Cardiac muscle cell (in vitro differentiated cells and primary cell): ENCODE data around the gene LSM7. TPM values are rescaled to one million over a fixed set of nuclear protein-coding genes. Genes with fewer than 3 reads are reported as not detected.
"Not testable (repeated sequence)": the region's sequence is repeated elsewhere in the genome, so short reads cannot be mapped to it uniquely, and the experiment has no call there.

Source experiments
- DNase-seq, 2 donors: peaks; one replicate each; pipeline versions ENCODE4 v3.0.0 to v3.0.0-alpha.2; 2010 to 2017; ENCODE audit warnings: low read depth in 1 of 2, low spot score in 1 of 2
- H3K27ac ChIP-seq: fragments of 200-600 bp; sonication (generic); 2 replicates; pipeline ENCODE4 v1.5.1; 2016
- H3K27me3 ChIP-seq: fragments of 200-600 bp; sonication (generic); 2 replicates; pipeline ENCODE4 v1.6.0; 2016; ENCODE audit warnings: control low read depth
- H3K36me3 ChIP-seq: fragments of 200-600 bp; sonication (generic); 2 replicates; pipeline ENCODE4 v1.5.1; 2016; ENCODE audit warnings: control low read depth
- H3K4me1 ChIP-seq: fragments of 200-600 bp; sonication (generic); 2 replicates; pipeline ENCODE4 v1.8.1; 2017; ENCODE audit warnings: low read depth, mild to moderate bottlenecking, mixed run types
- H3K4me3 ChIP-seq: fragments of 200-600 bp; sonication (generic); 2 replicates; pipeline ENCODE4 v1.5.1; 2016; ENCODE audit warnings: mild to moderate bottlenecking
- H3K9me3 ChIP-seq: fragments of 200-600 bp; sonication (generic); 2 replicates; pipeline ENCODE4 v1.5.1; 2017; ENCODE audit warnings: low read depth, mild to moderate bottlenecking, control low read depth
- CTCF ChIP-seq: IDR thresholded peaks from 2 replicates; pipeline ENCODE4 v1.5.1; 2012; ENCODE audit warnings: low read depth, mild to moderate bottlenecking, low read length
- polyA plus RNA-seq: library from polyadenylated mRNA; unstranded; fragments of >200 nt; fragmentation: Nextera tagmentation; extraction: Ambion mirVana; gene quantifications from 2 replicates; pipeline ENCODE4 v1.2.1, GENCODE V29; 2016
- total RNA-seq: library from RNA; depleted of rRNA; stranded (reverse); fragments of >200 nt; gene quantifications from 2 replicates; pipeline ENCODE4 v1.2.3, GENCODE V29; 2016

The LSM7 gene
- total and polyA plus RNA-seq, 2 experiments from 2014 or later: 157 to 231 TPM

- no peaks in the 10 kb centered on the region for H3K4me1 ChIP-seq
- H3K36me3 ChIP-seq: no peaks in the 10 kb centered on the region
- no peak overlapping the region for H3K4me3 ChIP-seq
- DNase-seq: no peak
- TF ChIP-seq CTCF: no peak
- H3K9me3 ChIP-seq: no peaks in the 10 kb centered on the region
- no peaks in the 10 kb centered on the region for H3K27me3 ChIP-seq
- H3K27ac ChIP-seq: no peak overlapping the region
These were observed 23.7 kb upstream of the LSM7 start for GRCh38 chr19:2352121-2352520.

- no peak for TF ChIP-seq CTCF
- Histone ChIP-seq H3K4me3 (no peak overlapping the region), H3K36me3 (no peaks in the 10 kb centered on the region), H3K27ac (no peak overlapping the region), H3K27me3 (no peaks in the 10 kb centered on the region), H3K4me1 (no peaks in the 10 kb centered on the region), H3K9me3 (no peaks in the 10 kb centered on the region)
- no peak for DNase-seq
These were observed 23.2 kb upstream of the LSM7 start for GRCh38 chr19:2351591-2351990.

GRCh38 chr19:2350656-2351055, 22.3 kb upstream of the LSM7 start:
- Histone ChIP-seq H3K27ac (no peak overlapping the region), H3K27me3 (no peaks in the 10 kb centered on the region), H3K4me1 (no peaks in the 10 kb centered on the region), H3K36me3 (no peaks in the 10 kb centered on the region), H3K9me3 (no peaks in the 10 kb centered on the region), H3K4me3 (no peak overlapping the region)
- TF ChIP-seq CTCF: no peak
- DNase-seq: no peak

GRCh38 chr19:2349818-2350217, 21.4 kb upstream of the LSM7 start:
- H3K9me3 ChIP-seq, H3K4me3 ChIP-seq, H3K27ac ChIP-seq, H3K27me3 ChIP-seq, DNase-seq, H3K4me1 ChIP-seq, H3K36me3 ChIP-seq: not testable (repeated sequence)

- TF ChIP-seq CTCF: no peak
- Histone ChIP-seq H3K4me3 (no peak overlapping the region), H3K4me1 (no peaks in the 10 kb centered on the region), H3K27me3 (no peaks in the 10 kb centered on the region), H3K27ac (no peak overlapping the region), H3K36me3 (peaks cover 11% of the 10 kb centered on the region), H3K9me3 (no peaks in the 10 kb centered on the region)
- DNase-seq: peak in 1 of 2 donors; percentile 65
These were observed 17.6 kb upstream of the LSM7 start for GRCh38 chr19:2345794-2346663.

- peaks cover 11% of the 10 kb centered on the region for H3K36me3 ChIP-seq
- H3K27ac ChIP-seq: no peak overlapping the region
- no peaks in the 10 kb centered on the region for H3K9me3 ChIP-seq
- no peak for TF ChIP-seq CTCF
- no peaks in the 10 kb centered on the region for H3K27me3 ChIP-seq
- no peak overlapping the region for H3K4me3 ChIP-seq
- no peaks in the 10 kb centered on the region for H3K4me1 ChIP-seq
- no peak for DNase-seq
These were observed 16.7 kb upstream of the LSM7 start for GRCh38 chr19:2345076-2345475.
